HG02840 (cell line): ENCODE results near the gene TES.

Source experiments
- ATAC-seq: cut with Tn5 transposase; IDR thresholded peaks from one replicate; pipeline ENCODE4 v1.9.1; 2021; ENCODE audit warnings: mild to moderate bottlenecking, moderate library complexity, moderate number of reproducible peaks; ENCODE audit not compliant: unreplicated experiment, low FRiP score

The TES gene

DNA sequence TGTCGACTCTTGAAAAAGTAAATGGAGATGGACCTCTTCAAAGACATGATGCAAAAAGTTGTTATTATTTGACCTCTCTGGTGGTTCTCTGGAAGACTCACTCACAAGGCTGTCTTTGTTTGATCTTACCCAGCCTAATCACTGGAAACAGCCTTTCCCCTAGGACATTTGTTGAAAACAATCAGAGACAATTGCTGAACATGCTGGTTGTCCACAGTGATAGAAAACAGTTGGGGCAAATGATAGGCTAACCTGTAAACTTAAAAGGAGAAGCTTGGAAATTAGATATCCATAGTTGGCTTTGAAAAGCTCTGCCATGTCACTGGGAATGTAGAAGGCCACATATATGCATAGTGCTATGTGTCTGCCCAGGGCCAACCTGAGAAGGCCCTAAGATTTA is 22.9 kb upstream of the TES start:
- no peak for ATAC-seq

DNA sequence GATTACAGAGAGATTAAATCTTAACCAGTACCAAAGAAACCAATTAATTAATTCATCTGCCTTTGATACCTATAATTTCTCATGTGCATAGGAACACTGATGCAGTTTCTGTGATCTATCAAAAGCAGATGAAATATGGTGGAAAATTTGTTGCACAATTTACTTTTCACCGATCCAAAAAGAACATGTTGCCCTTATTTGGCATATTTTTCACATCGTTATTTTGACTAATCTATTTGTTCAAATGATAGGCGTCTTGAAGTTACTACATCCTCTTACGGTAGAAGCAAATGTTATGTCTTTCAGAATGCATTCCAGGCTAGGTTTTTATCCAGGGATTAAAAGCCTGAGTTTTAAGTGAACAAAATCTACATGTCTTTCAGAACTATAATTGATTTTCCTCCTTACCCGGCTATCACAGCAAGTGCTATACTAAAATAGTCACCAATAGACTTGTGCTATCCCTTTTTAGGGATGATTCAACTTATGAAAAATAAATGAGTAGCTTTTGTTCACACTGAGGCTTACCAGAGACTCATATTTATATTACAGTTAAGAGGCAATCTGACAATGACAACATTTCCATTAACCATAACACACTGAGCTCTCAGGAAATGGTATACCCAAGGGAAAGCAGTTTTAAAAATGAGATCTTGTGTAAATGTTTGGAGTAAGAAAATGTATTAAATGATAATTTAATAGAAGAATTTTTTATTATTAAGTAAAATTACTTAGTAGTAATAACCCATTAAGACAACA is 16.8 kb upstream of the TES start:
- no peak for ATAC-seq

DNA sequence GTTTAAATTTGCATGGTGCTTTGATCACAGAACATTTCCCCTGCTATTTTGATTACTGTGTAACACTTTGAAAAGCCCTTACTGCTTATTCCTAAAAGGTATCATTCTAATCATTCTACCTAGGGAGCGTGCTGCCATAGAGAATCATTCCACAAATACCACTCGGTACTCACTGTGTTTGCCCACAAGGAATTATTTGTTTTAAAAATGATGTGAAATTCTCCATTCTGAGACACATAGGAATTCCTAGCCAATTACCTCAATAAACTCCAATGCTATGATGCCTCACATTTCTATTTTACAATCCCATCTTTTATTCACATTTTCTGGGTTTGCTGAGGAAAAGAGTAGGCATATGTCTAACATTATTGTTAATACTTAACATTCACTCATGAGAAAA is 16.2 kb upstream of the TES start:
- ATAC-seq = no peak

DNA sequence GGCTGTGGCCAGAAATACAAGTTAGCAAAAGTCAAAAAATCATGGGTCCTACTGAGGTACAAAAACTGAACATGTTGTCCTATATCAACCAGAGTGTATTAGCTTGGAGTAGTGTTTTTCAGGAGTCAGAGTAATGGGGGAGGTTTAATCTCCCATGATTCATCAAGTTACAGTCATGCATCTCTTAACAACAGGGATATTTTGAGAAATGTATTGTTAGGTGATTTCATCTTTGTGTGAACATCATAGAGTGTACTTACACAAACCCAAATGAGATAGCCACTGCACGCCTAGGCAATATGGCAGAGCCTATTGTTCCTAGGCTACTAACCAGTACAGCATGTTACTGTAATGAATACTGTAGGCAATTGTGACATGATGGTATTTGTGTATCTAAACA is 14.9 kb upstream of the TES start:
- ATAC-seq = no peak

GRCh38 chr7:116196947-116197346 is 13.4 kb upstream of the TES start:
- ATAC-seq = no peak

DNA sequence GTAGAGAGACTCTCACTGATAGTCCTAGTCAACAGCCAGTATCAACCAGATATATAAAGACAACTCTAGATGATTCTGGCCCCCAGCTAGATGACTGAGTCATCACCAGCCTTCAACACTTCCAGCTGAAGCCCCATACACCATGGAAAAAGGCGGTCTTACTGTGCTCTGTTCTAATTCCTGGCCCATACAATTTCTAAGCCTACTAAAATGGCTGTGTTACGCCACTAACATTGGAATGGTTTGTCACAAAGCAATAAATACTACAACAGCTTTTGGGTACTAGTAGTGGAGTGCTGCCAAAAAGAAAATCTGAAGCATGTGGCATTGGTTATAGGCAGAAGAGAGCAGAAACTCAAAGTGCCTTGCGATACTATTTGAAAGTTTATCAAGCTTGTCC is 13.0 kb upstream of the TES start:
- no peak for ATAC-seq

DNA sequence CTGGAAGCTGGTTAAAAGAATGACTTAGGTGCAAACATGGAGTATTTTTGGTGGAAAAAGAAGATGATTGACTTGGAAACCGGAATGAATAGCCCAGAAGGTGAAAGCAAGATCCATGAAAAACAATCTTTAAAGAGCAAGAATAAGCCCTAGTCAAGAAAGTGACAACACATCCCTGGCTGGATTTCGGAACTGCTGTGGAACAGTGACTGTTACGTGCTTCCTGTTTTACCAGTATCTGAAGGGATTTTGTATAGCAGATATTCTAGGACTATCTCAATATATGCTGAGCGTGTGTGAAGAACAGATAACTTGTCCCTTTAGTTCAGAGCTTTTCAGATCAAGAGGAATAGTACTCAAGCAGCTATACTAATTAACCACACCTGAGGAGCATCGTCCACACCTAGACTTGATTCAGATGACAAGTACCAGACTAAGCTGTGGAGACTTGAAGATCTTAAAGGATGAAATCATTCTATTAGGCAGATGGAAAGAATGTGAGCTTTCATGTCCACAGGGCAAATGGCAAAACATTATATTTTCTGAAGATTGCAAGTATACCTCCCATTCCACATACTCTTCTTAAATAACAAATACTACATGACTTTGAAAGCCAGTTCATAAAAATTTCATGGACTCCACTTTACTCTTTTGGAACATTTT is 11.5 kb upstream of the TES start:
- ATAC-seq = no peak

DNA sequence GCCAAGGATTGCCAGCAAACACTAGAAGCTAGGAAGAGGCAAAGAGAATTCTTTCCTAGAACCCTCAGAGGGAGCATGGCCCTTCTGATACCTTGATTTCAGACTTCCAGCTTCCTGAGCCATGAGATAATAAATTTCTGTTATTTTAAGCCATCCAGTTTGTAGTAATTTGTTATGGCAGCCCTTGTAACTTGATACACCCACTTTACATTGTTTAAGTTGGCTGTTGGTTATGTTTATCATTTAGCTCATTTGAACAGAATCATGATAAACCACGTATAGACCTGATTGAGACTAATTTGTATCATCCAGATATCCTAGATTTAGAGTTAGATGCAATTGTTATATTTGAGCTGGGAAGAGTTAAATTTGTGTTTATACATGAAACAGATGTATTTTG is 9.4 kb upstream of the TES start:
- ATAC-seq = no peak

- no peak for ATAC-seq
Observed at GRCh38 chr7:116206141-116206540, 4.2 kb upstream of the TES start.

DNA sequence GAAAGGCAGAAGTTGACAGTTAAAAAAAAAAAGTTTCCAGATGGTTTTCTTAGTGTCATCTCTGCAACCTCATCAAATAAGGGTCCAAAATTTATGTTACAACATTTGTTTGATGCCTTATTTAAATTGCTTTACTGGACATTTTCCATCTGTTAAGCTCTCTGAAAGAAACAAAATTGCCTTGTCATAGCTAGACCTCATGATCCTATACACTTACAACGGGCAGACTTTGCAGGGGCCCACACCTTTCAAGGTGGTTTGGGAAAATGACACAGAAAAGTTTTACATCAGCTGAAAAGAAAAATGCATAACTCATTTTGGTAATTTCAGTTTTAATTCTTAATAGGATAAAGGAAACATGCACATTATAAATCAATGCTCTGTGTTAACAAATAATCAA is 1.4 kb upstream of the TES start:
- no peak for ATAC-seq

DNA sequence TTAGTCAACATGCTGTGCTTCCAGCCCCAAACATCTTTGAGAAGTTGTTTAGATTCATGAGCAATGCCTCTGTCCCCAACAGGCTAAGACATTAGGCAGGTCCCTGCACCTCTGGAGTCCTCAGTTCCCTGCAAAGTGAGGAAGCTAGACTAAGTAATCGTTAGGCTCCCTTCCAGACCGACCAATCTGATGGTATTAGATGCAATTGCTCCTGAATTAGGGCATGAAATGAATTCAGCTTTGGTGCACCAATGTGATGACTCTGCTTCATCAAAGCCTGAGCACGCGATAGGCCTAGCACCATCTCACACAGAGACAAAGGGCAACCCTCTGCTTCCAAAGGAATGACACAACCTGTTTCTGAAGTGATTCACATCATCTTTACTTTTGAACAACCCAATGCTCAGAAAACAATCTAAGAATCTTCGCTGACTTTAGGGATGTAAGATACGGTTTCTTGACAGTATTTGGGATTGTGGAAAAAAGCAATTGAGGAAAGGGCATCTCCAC is 723 bp upstream of the TES start:
- ATAC-seq = no peak

DNA sequence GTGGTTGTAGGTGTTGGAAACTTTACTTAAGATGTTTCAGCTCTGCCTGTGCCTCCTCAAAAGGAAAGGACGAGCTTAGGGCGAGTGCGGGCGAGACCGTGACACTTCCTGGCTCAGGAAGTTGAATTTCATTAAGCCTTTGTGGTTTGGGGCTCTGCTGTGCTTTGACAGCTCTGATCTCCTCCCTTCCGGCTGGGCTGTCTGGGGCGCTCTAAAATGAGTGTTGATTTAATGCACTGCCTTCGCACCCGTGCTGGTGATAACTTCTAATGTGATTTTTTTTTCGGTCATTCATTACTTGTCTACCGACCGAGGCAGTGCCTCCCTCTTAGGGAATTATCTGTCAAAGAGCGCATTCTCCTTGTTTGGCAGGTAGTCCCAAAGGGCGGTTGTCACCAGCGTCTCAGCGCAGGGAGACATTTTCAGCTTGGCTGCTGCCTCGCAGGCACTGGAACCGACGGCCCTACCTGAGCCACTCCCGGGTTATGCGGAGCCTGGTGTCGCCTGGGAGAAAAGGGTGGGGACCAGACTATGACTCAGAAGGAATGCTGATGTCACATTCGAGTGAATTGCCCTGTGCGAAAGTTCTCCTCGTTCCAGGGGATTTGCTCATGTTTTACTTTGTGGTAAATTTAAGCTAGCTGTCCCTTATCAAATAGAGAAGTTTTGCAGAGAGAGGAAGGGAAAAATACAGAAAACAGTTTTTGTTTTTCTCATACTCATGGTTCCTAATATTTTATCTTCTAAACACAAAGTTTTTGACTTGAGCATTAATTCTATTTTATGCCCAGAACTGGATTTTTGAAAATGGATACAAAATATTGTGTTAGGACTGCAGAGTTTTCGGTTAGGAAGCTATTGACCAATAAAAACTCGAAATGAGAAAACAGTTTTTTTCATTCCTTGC is 920 bp downstream of the TES start:
- ATAC-seq = peak; percentile 77

- no peak for ATAC-seq
Observed at GRCh38 chr7:116211913-116212596, 1.7 kb downstream of the TES start.

DNA sequence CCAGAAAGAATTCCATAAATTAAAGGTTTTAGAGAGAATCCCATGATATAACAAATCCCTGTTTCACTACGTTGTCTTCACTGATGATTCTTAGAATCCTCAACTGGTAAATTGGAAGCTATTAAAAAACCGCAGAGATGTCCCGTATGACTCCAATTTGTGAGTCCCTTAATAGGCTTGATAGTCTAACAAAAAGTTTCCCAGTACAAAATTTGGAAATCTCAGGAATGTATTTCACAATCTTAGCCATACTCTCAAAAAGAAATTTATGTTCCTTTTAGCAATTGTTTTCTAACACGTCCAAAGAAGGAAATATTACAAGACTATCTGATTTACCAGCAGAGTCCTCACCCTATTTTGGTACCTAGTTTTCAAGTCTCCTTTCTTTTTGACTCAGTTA is 2.5 kb downstream of the TES start:
- no peak for ATAC-seq

GRCh38 chr7:116213361-116214130 is 3.2 kb downstream of the TES start:
- ATAC-seq = no peak

DNA sequence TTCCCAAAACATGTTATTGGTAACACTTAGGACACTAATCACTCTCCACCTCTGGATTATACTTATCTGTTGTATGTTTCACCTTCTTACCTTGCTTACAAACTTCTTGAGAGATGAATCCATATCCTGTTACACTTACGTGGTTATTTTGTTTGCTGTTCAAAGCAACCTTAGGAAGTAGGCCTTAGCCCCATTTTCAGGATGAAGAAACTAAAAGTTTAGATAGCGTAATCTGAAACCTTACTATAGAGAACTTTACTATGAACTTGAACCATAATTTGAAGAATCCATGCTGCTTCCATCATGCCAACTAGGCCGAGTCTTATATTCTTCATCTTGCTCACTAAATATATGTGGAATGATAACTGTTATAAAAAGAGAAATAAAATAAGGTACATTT is 4.6 kb downstream of the TES start:
- no peak for ATAC-seq

GRCh38 chr7:116215551-116215950 is 5.2 kb downstream of the TES start:
- ATAC-seq = no peak

- no peak for ATAC-seq
Observed at GRCh38 chr7:116216956-116217571, 6.7 kb downstream of the TES start.

- no peak for ATAC-seq
Observed at GRCh38 chr7:116218051-116218645, 7.8 kb downstream of the TES start.
